NCI-H146 (cell line): ENCODE data around the gene STX3.

Experiments
- DNase-seq: peaks from one replicate; lab custom pipeline; 2025; lab: John Stamatoyannopoulos, UW

STX3 gene

DNA sequence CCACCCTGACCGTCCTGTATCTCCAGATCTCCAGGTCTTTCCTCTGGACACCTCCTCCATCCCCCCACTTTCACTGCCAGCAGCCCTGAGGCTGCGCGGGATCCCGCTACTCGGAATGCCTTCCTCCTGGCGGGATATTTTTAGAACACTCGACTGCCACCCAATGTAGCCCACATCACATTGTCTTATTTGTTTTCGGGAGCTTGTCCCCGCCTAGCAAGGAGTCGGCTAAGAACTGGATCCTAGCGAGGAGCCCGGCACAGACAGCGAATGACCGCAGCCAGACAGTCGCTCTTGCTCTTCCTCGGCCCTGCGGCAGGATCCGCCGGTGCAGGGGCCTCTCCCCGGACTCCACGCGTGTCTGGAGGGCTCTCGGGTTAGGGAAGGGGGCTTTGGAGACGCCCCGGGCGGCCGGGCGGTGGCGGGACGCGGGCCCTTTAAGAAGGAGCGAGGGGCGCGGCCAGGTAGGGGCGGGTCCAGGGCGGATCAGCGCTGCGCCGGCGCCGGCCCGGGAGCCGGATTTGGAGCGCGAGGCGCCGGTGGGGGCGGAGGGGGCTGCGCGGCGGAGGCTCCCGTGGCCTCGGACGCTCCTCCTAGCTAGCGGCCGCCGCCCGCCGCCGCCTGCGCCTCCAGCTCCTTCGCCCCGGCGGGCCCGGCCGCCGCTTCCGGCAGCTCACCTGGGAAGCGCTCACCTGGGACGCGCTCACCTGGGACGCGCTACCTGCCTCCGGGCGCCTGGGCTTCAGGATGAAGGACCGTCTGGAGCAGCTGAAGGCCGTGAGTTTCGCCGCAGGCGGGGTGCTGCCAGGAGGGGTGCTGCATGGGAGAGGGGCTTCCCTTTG is at the start of gene STX3:
Gene STX3 (plus strand): TSS at position 518 of the 842 bp plus-strand sequence. CDS start 230 bp downstream, at position 748.
- DNase-seq = peak; percentile 68

DNA sequence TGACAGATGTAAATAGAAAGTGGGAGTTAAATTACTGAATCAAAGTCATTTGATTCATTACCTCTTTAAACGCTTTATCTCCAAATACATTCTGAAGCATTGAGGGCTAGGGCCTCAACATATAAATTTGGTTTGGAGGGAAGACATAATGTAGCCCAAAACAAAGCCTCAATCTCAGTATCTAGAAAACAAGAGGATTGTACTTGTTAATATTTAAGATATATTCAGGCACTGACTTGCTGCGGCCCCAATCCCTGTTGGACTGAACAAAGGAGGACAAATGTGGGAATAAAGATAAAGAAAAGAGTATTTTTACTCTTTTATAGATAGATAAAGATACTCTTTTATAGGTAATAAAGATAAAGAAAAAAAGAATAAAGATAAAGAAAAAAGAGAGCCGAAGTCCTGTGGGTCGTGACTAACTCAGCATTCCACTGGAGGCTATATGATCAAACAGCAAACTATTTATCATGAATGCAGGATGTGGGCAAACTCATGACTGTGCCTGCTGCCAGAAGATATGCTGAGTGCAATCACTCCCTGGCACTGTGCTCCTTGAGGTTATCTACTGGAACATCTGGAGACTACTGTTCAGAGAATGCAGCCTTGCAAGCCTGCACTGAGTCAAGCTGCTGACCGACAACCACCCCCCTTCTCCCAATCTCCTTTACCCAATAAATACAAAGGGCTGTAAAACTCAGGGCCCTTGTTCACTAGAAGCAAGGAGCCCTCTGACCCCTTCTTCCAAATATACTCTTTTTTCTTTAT is 48.5 kb upstream of the STX3 start:
- no peak for DNase-seq

GRCh38 chr11:59707371-59707770 is 47.8 kb upstream of the STX3 start:
- no peak for DNase-seq

- no peak for DNase-seq
Observed at GRCh38 chr11:59708537-59708936, 46.6 kb upstream of the STX3 start.

GRCh38 chr11:59710136-59710847 is 44.9 kb upstream of the STX3 start:
- no peak for DNase-seq

GRCh38 chr11:59713745-59714144 is 41.4 kb upstream of the STX3 start, which contains the start of gene OR10V1:
Gene OR10V1 (minus strand): TSS chr11:59713845. CDS start chr11:59713845, 0 bp downstream.
- no peak for DNase-seq

- no peak for DNase-seq
Observed at GRCh38 chr11:59716051-59716450, 39.1 kb upstream of the STX3 start.

DNA sequence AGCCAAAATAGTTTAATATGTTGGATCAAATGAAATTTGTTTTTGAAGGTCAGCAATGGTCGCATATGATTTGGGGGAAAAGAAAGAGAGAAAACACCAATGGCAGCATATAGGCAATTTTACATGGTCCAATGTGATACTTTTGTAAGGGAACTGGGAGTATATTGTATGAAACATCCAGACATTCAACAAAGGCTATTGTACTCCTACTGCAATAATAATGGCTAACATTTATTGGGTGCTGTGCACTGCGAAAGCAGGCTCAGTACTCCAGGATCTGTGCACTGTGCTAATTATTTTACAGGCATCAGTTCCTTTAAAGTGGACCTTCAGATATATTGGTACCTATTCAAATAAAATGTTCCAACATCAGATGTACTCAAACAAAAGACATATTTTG is 35.6 kb upstream of the STX3 start:
- DNase-seq = no peak

DNA sequence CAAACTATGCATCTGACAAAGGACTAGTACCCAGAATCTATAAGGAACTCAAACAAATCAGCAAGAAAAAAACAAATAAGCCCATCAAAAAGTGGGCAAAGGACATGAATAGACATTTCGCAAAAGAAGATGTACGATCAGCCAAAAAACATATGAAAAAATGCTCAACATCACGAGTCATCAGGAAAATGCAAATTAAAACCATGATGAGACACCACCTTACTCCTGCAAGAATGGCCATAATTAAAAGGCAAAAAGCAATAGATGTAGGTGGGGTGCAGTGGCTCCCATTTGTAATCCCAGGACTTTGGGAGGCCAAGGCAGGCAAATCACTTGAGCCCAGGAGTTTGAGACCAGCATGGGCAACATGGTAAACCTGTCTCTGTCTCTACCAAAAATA is 31.1 kb upstream of the STX3 start:
- DNase-seq = no peak

DNA sequence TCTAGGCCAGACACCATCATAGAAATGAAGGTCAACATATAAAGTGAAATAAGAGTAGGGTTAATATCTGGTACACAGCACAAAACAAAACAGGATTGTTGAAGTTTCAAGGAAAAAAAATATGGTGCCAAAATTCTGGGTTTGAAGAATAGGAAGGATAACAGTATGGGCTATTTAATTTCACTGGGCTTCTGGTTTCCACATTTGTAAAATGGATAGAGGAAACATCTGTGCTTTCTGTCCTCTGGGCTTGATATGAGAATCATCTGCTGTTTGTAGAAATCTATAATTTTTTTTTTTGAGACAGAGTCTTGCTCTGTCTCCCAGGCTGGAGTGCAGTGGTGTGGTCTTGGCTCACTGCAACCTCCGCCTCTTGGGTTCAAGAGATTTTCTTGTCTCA is 27.8 kb upstream of the STX3 start:
- DNase-seq = no peak

GRCh38 chr11:59728154-59728553 is 27.0 kb upstream of the STX3 start:
- DNase-seq = no peak

DNA sequence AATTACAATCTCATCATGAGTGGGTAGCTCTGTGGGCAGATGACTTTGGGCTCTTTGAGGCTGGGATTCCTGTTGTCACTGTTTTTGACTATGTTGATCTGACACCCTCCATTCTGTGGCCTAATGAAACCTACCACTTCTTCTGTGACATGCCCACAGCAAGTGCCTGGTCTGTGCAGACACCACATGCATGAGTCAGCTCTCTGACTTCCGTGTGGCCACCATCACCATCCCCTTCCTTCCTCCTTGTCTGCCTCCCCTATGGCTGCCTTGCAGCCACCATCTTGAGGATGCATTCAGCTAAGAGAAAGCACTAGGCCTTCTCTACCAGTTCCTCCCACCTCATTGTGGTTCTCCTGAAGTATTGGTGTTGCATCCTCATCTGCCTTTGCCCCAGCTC is 26.3 kb upstream of the STX3 start:
- DNase-seq = no peak

DNA sequence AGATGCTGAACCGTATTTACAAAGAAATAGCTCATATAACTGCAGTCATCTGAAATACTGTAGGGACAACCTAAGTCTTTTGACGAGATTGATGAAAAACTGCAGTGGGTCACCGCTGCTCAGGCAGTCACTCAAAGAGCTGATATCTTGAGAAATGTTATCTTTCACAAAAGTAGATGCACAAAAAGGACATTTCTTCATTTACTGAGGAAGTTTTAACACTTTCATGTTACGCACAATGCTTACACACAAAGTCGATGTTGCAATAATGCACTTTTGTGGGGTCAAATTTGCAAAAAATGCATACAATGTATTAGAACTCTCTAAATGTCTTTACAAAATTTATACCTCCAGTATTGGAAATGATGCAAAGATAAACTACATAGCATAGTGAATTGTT is 25.3 kb upstream of the STX3 start:
- no peak for DNase-seq

GRCh38 chr11:59730896-59731565 is 24.1 kb upstream of the STX3 start:
- no peak for DNase-seq

DNA sequence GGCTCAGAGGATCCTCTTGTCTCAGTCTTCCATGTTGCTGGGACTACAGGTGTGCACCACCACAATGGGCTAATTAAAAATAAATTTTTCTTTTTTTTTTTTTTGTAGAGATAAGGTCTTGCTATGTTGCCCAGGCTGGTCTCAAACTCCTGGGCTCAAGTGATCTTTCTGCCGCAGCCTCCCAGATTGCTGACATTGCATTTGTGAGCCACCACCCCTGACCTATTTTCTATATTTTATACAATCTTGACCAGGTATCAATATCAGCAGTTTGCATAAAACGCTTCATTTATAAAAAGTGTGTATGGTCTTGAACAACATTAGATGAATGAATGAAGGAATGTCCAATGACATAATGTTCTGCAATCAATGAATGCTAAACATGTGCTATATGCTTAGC is 9.1 kb upstream of the STX3 start:
- no peak for DNase-seq

GRCh38 chr11:59753650-59754493 is 1.3 kb upstream of the STX3 start:
- DNase-seq = peak; percentile 79

- peak; percentile 33 for DNase-seq
Observed at GRCh38 chr11:59754494-59754858, 700 bp upstream of the STX3 start.

DNA sequence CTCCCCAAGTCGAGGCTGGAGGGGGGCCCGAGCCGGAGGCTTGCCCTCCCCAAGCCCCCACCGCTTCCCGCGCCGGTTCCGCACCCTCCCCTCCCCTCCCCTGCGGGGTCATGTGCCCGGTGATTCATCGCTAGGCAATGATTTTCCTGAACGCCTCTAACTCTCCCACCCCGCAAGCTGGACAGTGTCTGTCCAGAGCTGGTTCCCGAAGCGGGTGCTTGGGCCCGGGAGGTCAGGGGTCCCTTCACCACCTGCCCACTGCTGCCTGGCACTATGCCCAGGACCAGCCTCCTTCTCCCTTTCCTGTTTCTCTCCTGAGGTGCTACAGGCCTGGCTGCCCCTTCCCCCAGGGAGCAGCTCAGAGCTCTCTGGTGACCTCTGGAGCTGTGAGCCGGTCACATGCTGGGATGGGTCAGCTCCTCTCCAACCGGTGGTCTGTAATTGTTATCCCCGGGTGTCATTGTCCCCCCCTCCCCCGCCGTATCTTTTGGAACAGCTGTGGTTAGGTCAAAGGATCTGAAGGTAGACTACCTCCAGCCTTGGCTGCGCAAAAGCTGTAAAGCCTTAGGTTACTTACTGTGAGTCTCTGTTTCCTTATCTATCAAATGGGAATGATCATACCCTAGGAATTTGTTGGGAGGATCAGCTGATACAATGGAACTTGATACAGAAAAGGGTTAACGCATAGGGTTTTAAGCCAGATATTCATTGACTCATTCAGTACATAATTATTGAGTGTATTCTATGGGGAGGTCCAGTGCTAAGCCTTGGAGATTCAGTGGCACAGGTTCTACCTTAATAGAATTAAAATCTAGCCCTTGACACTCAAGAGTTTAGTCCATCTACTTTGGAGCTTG is 753 bp downstream of the STX3 start:
- DNase-seq = peak; percentile 71

DNA sequence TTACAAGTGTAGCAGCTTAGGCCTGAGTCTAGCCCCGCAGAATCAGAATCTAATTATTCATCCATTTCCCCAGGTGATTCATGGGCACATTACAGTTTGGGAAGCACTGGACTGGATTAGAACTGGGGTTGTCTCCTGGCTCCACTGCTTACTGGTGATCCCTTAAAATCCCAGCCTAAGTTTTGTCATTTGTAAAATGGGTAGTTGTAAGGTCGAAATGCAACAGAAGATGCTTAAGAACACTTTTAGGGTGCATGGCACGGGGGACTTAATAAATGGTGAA is 1.3 kb downstream of the STX3 start:
- DNase-seq = no peak

- DNase-seq = no peak
Observed at GRCh38 chr11:59756845-59757244, 1.7 kb downstream of the STX3 start.
